ENCODE measurements around the gene RSRC1. TPM values are rescaled to one million over a fixed set of nuclear protein-coding genes. Genes with fewer than 3 reads are reported as not detected.

Gene RSRC1
- total RNA-seq, 1 donor from 2014 or later, result 77.9 TPM

Other genes starting within 250 kb of the RSRC1 start
- gene SHOX2, start 3.7 kb upstream of the RSRC1 start, total RNA-seq, result 0.05 TPM in 1 of 2 replicates, not detected in the other